ENCODE measurements around the gene HECTD1.

- no peak for TF ChIP-seq ZBTB33 (IDR thresholded peaks at IDR 0.05; ENCODE audit: borderline replicate concordance, low read depth)
- no peak for TF ChIP-seq USF2 (IDR thresholded peaks at IDR 0.05; ENCODE audit: borderline replicate concordance, low read depth, low read length)
- no peak for TF ChIP-seq CTCF (IDR thresholded peaks at IDR 0.05)
These were observed 34.0 kb upstream of the HECTD1 start for GRCh38 chr14:31241450-31242114.
